ENCODE results near the gene ADAMTS16. TPM values are rescaled to one million over a fixed set of nuclear protein-coding genes. Genes with fewer than 3 reads are reported as not detected.
A peak's percentile ranks its signal among the peaks of the same experiment; 100 is the strongest.

The ADAMTS16 gene
- total and polyA plus RNA-seq, 8 donors, result 0.42 to 3.5 (median 2.2) TPM

DNA sequence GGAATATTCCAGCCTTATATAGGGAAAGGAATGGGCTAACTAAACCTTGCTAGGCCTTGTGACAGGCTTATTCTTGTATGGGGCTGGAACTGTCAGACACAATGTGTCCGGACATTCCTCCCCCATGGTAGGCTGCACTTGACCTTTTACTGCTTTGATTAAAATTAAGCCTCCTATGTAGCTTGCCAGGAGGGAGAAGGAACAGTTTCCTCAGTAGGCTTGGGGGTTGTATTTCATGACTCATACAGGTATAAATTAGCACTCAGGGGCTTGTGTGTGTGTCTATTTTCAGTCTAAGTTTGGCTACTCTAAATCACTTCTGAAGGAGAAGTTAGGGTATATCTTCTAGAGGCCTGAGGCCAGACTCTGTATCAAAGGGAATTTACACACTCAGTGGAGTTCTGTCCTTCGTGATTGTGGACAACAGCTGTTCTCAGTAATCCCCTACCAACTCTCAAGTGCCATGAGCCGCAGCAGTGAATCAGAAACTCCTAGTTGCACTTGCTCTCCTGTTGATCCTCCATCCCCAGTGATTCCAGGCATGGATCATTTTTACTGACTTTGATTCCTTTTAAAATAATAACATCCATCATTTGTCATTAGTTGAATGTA is 16.4 kb downstream of the ADAMTS16 start:
- intact Hi-C loops (cut with DNase I), result no loop called here
- WGBS, 2 donors, result 77 to 78% methylated on average over 3 of the region's 3 CpGs
- Histone ChIP-seq H3K9me3 (no peaks in the 10 kb centered on the region), H3K4me1 (peaks cover 0 to 13% (median 7%) of the 10 kb centered on the region in 3 donors), H3K36me3 (no peaks in the 10 kb centered on the region), H3K27me3 (no peaks in the 10 kb centered on the region), H3K27ac (no peak overlapping the region), H3K4me3 (no peak overlapping the region)
- FAIRE-seq (no peak), DNase-seq (no peak), ATAC-seq (no peak)
- no peak for TF ChIP-seq CTCF (IDR thresholded peaks at IDR 0.05)

DNA sequence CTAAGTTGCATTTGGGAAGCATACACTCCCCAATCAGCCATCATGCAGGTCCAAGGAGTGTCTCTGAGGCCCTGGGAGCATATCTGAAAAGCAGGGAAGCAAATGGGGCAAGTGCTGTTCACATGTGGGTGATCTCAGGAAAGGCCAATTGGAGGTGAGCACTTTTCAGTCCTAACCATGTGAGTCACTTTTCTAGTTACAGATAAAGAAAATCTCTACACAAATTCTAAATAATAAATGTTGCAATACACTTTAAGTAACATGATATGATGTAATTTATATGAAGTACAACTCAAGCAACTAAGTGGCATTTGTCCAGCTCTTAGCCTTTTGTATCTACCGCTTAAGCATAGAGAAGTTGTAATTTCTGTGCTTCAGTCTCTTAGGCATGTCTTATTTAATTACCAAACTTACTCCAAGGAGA is 18.4 kb downstream of the ADAMTS16 start:
- Histone ChIP-seq H3K27ac (no peak overlapping the region), H3K27me3 (no peaks in the 10 kb centered on the region), H3K4me1 (peaks cover 0 to 13% (median 7%) of the 10 kb centered on the region in 3 donors), H3K4me3 (no peak overlapping the region), H3K36me3 (no peaks in the 10 kb centered on the region), H3K9me3 (no peaks in the 10 kb centered on the region)
- intact Hi-C loops (cut with DNase I), result no loop called here
- DNase-seq (no peak), ATAC-seq (no peak), FAIRE-seq (no peak)
- TF ChIP-seq CTCF (IDR thresholded peaks at IDR 0.05), result no peak
- 87 to 98% methylated on average over 1 of the region's 1 CpG for WGBS, 2 donors

GRCh38 chr5:5159282-5160103 is 19.4 kb downstream of the ADAMTS16 start:
- DNase-seq (no peak), FAIRE-seq (no peak), ATAC-seq (peak in 3 of 4 donors; percentile 35 to 85 (median 51))
- WGBS, 2 donors, result 11 to 16% methylated on average over 5 of the region's 5 CpGs
- peaks cover 0 to 13% (median 7%) of the 10 kb centered on the region in 3 donors for H3K4me1 ChIP-seq
- intact Hi-C loops (cut with DNase I), result no loop called here
- no peak for TF ChIP-seq CTCF (IDR thresholded peaks at IDR 0.05)
- no peaks in the 10 kb centered on the region for H3K9me3 ChIP-seq
- no peaks in the 10 kb centered on the region for H3K36me3 ChIP-seq
- H3K4me3 ChIP-seq, result no peak overlapping the region
- no peaks in the 10 kb centered on the region for H3K27me3 ChIP-seq
- no peak overlapping the region for H3K27ac ChIP-seq

- no peaks in the 10 kb centered on the region for H3K27me3 ChIP-seq
- ATAC-seq (no peak), FAIRE-seq (no peak), DNase-seq (no peak)
- H3K36me3 ChIP-seq, result no peaks in the 10 kb centered on the region
- H3K27ac ChIP-seq, result no peak overlapping the region
- H3K4me1 ChIP-seq, result peaks cover 0 to 6% (median 4%) of the 10 kb centered on the region in 3 donors
- H3K4me3 ChIP-seq, result no peak overlapping the region
- intact Hi-C loops (cut with DNase I), result no loop called here
- TF ChIP-seq CTCF (IDR thresholded peaks at IDR 0.05), result no peak
- 58 to 68% methylated on average over 5 of the region's 5 CpGs for WGBS, 2 donors
- H3K9me3 ChIP-seq, result no peaks in the 10 kb centered on the region
Observed at GRCh38 chr5:5164163-5164562, 24.0 kb downstream of the ADAMTS16 start.
